Suprapubic skin (tissue), 4 donors: ENCODE results near the gene HDAC11. TPM values are rescaled to one million over a fixed set of nuclear protein-coding genes. Genes with fewer than 3 reads are reported as not detected.
A peak's percentile ranks its signal among the peaks of the same experiment; 100 is the strongest.
"Not testable (repeated sequence)": the region's sequence is repeated elsewhere in the genome, so short reads cannot be mapped to it uniquely, and the experiment has no call there.

Experiments used
- DNase-seq, 2 donors: peaks; one replicate each; pipeline ENCODE4 v3.0.0-alpha.2; 2019; ENCODE audit warnings: low spot score in 2 of 2
- H3K27ac ChIP-seq: fragments of 200-600 bp; sonication (generic); one replicate; pipeline ENCODE4 v1.5.1; 2019
- H3K27me3 ChIP-seq: fragments of 200-600 bp; sonication (generic); one replicate; pipeline ENCODE4 v1.5.1; 2019
- H3K36me3 ChIP-seq: fragments of 200-600 bp; sonication (generic); one replicate; pipeline ENCODE4 v1.5.1; 2019
- H3K4me1 ChIP-seq: fragments of 200-600 bp; sonication (generic); one replicate; pipeline ENCODE4 v1.5.1; 2019
- H3K4me3 ChIP-seq: fragments of 200-600 bp; sonication (generic); one replicate; pipeline ENCODE4 v1.5.1; 2019; ENCODE audit warnings: mild to moderate bottlenecking
- H3K9me3 ChIP-seq: fragments of 200-600 bp; sonication (generic); one replicate; pipeline ENCODE4 v1.5.1; 2019
- CTCF ChIP-seq, 2 donors: fragments of 200-600 bp in 1 of 2; fragments of 450-650 bp in 1 of 2; sonication (generic) in 1 of 2; IDR thresholded peaks; one replicate each; pipeline ENCODE4 v1.5.1; 2016 to 2019; ENCODE audit warnings: antibody characterized with exemption in 2 of 2, mild to moderate bottlenecking in 1 of 2, moderate library complexity in 1 of 2
- EP300 ChIP-seq: sonication (generic); formaldehyde crosslinking; IDR thresholded peaks from one replicate; pipeline ENCODE4 v1.6.1; 2017; ENCODE audit warnings: antibody characterized with exemption
- POLR2A ChIP-seq, 2 donors: fragments of 450-650 bp; IDR thresholded peaks; one replicate each; pipeline ENCODE4 v1.6.1; 2017; ENCODE audit warnings: antibody characterized with exemption in 2 of 2, mild to moderate bottlenecking in 2 of 2, moderate library complexity in 2 of 2
- POLR2AphosphoS5 ChIP-seq, 3 donors: sonication (generic); formaldehyde crosslinking; IDR thresholded peaks; one replicate each; pipeline ENCODE4 v1.6.1; 2017; ENCODE audit warnings: antibody characterized with exemption in 3 of 3
- WGBS: methylation state at CpG from one replicate; pipeline ENCODE4 v1.1.5; 2018; 5-methylcytosine and 5-hydroxymethylcytosine counted together
- total RNA-seq, 4 donors: library from RNA; depleted of rRNA; stranded (reverse); fragments of >200 nt; gene quantifications; one replicate each; pipeline ENCODE4 v1.1.0, GENCODE V29; 2016

HDAC11 gene
- total RNA-seq, 4 donors from 2014 or later = 16.7 to 28.3 (median 27.5) TPM

- Histone ChIP-seq H3K27me3 (no peaks in the 10 kb centered on the region), H3K9me3 (no peaks in the 10 kb centered on the region), H3K36me3 (no peaks in the 10 kb centered on the region), H3K4me1 (peaks cover 42% of the 10 kb centered on the region), H3K4me3 (no peak overlapping the region), H3K27ac (peak overlapping the region; percentile 18)
- WGBS = 49% methylated on average over 4 of the region's 7 CpGs
- TF ChIP-seq POLR2A (IDR thresholded peaks at IDR 0.05) = no peak
- TF ChIP-seq CTCF (IDR thresholded peaks at IDR 0.05) = no peak
- no peak for TF ChIP-seq EP300
- no peak for TF ChIP-seq POLR2AphosphoS5 (IDR thresholded peaks at IDR 0.05)
- DNase-seq = no peak
Observed at GRCh38 chr3:13484851-13485590, 4.9 kb downstream of the HDAC11 start.

- H3K4me1 ChIP-seq = peaks cover 38% of the 10 kb centered on the region
- not testable (repeated sequence) for H3K9me3 ChIP-seq, H3K4me3 ChIP-seq, H3K27me3 ChIP-seq, H3K36me3 ChIP-seq
- peak in 1 of 2 donors; percentile 50 for DNase-seq
- H3K27ac ChIP-seq = peak overlapping the region; percentile 18
- WGBS = 55% methylated on average over 9 of the region's 9 CpGs
Observed at GRCh38 chr3:13485630-13486562, 5.8 kb downstream of the HDAC11 start.

GRCh38 chr3:13487403-13487802 is 7.3 kb downstream of the HDAC11 start:
- H3K27me3 ChIP-seq = no peaks in the 10 kb centered on the region
- no peak overlapping the region for H3K4me3 ChIP-seq
- no peaks in the 10 kb centered on the region for H3K9me3 ChIP-seq
- TF ChIP-seq POLR2AphosphoS5 (IDR thresholded peaks at IDR 0.05) = no peak
- no peak for TF ChIP-seq CTCF (IDR thresholded peaks at IDR 0.05)
- no peak for TF ChIP-seq POLR2A (IDR thresholded peaks at IDR 0.05)
- TF ChIP-seq EP300 = no peak
- no peak overlapping the region for H3K27ac ChIP-seq
- DNase-seq = peak in 1 of 2 donors; percentile 15
- peaks cover 25% of the 10 kb centered on the region for H3K4me1 ChIP-seq
- H3K36me3 ChIP-seq = no peaks in the 10 kb centered on the region
- WGBS = 82% methylated on average over 4 of the region's 4 CpGs

GRCh38 chr3:13491206-13491974 is 11.3 kb downstream of the HDAC11 start:
- no peaks in the 10 kb centered on the region for H3K9me3 ChIP-seq
- no peak for DNase-seq
- no peaks in the 10 kb centered on the region for H3K27me3 ChIP-seq
- 96% methylated on average over 5 of the region's 8 CpGs for WGBS
- H3K4me1 ChIP-seq = peaks cover 10% of the 10 kb centered on the region
- peaks cover 11% of the 10 kb centered on the region for H3K36me3 ChIP-seq
- no peak overlapping the region for H3K27ac ChIP-seq
- TF ChIP-seq EP300 (no peak), CTCF (IDR thresholded peaks at IDR 0.05) (no peak), POLR2AphosphoS5 (IDR thresholded peaks at IDR 0.05) (no peak), POLR2A (IDR thresholded peaks at IDR 0.05) (no peak)
- H3K4me3 ChIP-seq = no peak overlapping the region

GRCh38 chr3:13492048-13492447 is 11.9 kb downstream of the HDAC11 start:
- Histone ChIP-seq H3K4me3 (no peak overlapping the region), H3K4me1 (peaks cover 16% of the 10 kb centered on the region), H3K27me3 (no peaks in the 10 kb centered on the region), H3K9me3 (no peaks in the 10 kb centered on the region), H3K36me3 (peaks cover 11% of the 10 kb centered on the region), H3K27ac (no peak overlapping the region)
- no CpG with 5 or more reads among the region's 6 CpGs for WGBS
- TF ChIP-seq EP300 = no peak
- TF ChIP-seq POLR2A (IDR thresholded peaks at IDR 0.05) = no peak
- no peak for TF ChIP-seq CTCF (IDR thresholded peaks at IDR 0.05)
- TF ChIP-seq POLR2AphosphoS5 (IDR thresholded peaks at IDR 0.05) = no peak
- DNase-seq = no peak
